HCEC 1CT (cell line): Measurements from ENCODE around the gene ACHE.

ENCODE experiments used
- DNase-seq: peaks from one replicate; pipeline ENCODE4 v3.0.0-alpha.2; 2017

Gene ACHE

DNA sequence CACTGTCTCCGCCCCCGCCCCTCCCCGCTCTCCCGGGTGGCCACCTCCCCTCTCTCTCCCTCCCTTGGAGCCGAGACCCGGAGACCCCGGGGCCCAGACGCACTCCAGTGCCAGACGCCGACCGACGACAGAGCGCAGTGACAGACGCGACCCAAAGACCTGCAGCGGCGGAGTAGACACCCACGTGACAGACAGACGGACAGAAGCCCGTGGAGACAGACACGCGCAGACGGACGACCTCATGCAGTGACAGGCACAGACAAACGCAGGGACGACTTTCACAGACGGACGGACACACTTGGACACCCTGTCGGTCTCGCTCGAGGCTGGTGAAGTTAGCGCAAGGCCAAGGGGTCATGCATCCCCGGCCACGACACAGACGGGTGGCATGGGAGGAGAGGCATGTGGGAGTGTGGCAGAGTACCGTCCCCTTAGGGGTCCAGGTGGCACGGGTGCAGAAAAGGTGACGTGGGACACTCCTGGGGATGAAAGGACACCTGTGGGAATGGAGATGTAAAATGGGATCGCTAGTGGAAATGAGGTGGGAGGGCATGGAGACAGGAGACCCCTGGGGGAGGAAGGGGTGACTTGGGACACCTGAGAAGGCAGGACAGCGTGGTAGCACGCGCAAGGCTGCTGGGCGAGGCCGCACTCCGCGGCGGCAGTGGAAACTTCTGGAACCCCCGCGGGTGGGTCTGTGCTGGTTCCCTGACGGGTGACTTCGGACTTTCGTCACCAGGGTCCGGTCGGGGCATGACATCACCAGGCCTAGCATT lies 456 bp upstream of the ACHE start:
- no peak for DNase-seq

- no peak for DNase-seq
Measured at GRCh38 chr7:100894860-100895700, 608 bp downstream of the ACHE start.

- DNase-seq, result no peak
Measured at GRCh38 chr7:100893910-100894721, 1.6 kb downstream of the ACHE start.

GRCh38 chr7:100893318-100893895 lies 2.3 kb downstream of the ACHE start:
- no peak for DNase-seq

DNA sequence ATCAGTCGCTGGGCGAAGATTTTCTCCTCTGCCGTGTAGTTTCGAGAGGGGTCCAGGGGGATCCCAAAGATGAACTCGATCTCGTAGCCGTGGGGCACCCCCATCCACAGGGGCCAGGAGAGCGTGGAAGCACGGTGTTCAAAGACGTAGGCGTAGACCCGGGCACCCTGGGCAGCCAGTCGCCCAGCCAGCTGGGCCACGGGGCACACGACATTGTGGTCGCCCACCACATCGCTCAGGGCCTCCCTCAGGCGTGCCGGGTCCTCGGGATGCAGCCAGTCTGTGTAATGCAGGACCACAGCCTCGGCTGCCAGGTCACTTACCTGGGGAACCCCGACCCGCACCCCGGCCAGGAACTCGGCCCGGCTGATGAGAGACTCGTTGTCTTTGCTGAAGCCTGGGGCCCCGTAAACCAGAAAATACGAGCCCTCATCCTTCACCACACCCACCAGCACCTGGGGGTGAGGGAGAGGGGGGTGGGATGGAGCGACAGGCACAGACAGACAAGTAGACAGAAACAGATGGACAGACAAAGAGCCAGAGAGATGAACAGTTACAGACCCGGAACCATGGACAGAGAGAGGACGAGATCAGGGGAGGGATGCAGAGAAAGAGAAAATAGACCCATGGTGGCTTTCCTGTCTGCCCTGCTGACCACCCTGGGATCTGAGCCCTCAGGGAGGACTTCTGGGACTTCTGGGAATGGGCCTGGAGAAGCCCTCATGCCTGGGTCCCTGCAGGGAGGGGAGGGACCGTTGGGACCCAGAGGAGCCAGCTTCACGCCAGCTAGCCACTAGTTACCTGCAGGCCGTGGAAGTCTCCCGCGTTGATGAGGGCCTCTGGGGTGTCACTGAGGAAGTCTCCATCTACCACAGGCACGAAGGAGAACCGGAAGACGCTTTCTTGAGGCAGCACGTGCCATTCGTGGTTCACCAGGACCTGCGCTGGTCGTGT lies 3.0 kb downstream of the ACHE start:
- DNase-seq, result no peak

- DNase-seq, result no peak
Measured at GRCh38 chr7:100891568-100892247, 4.0 kb downstream of the ACHE start.

- DNase-seq, result no peak
Measured at GRCh38 chr7:100890653-100891567, 4.8 kb downstream of the ACHE start.

- no peak for DNase-seq
Measured at GRCh38 chr7:100888988-100889750, 6.5 kb downstream of the ACHE start, which contains the start of gene UFSP1. Gene UFSP1, minus strand, starts transcription at chr7:100889715. Its CDS starts 444 bp downstream, at chr7:100889271.

GRCh38 chr7:100888291-100888987 lies 7.2 kb downstream of the ACHE start:
- DNase-seq, result no peak

- no peak for DNase-seq
Measured at GRCh38 chr7:100887516-100888290, 8.0 kb downstream of the ACHE start.

GRCh38 chr7:100886936-100887515 lies 8.7 kb downstream of the ACHE start:
- no peak for DNase-seq

GRCh38 chr7:100886142-100886935 lies 9.3 kb downstream of the ACHE start:
- no peak for DNase-seq

DNA sequence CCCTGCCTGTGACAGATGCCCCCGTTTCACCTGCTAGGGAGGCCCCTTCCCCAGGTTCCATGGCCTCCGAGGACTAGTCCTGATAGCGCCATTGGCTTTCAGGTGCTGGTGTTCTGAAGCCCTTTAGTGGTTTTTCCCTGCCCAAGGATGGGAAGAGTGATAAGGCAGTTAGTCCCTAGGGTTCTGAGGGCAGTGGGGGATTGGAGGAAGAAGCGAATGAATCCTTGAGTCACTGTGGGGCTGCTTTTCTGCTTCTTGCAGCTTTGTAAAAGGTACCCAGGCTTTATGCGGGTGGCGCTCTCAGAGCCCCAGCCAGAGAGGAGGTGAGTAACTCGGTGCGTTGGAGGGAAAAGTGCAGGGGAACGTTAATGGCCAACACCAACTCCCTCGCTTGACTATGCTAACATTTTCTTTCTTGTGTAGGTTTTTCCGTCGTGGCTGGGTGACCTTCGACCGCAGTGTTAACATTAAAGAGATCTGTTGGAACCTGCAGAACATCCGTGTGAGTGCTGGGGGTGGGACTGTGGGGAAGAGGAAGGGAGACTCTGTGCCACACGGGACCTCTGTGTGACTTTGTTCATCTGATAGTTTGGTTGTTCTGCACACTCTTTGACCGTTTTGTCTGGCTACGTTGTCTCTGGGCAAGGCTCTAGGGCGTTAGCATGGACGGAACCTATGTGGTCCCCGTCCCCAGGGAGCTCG lies 10.1 kb downstream of the ACHE start:
- DNase-seq, result no peak

- no peak for DNase-seq
Measured at GRCh38 chr7:100884736-100885439, 10.8 kb downstream of the ACHE start.
